Activated T-cell treated with anti-CD3 and anti-CD28 coated beads, Interleukin-2, amount 50 U/mL, for 24 hours (primary cell): ENCODE measurements around the gene CDK5R1.

Experiments used
- DNase-seq: peaks from one replicate; pipeline ENCODE4 v3.0.0-alpha.2; 2020
- H3K27ac Mint-ChIP-seq: 2 replicates; pipeline ENCODE4 v1.8.0; 2020; ENCODE audit warnings: mild to moderate bottlenecking, mixed read lengths
- H3K27me3 Mint-ChIP-seq: 2 replicates; pipeline ENCODE4 v1.8.0; 2020; ENCODE audit warnings: mixed read lengths
- H3K36me3 Mint-ChIP-seq: 2 replicates; pipeline ENCODE4 v1.8.0; 2020; ENCODE audit warnings: low read depth, mixed read lengths
- H3K4me1 Mint-ChIP-seq: 2 replicates; pipeline ENCODE4 v1.8.0; 2020; ENCODE audit warnings: low read depth, mixed read lengths
- H3K4me3 Mint-ChIP-seq: 2 replicates; pipeline ENCODE4 v1.8.0; 2020; ENCODE audit warnings: mild to moderate bottlenecking, moderate library complexity, mixed read lengths
- H3K9me3 Mint-ChIP-seq: 2 replicates; pipeline ENCODE4 v1.8.0; 2020; ENCODE audit warnings: mixed read lengths

CDK5R1 gene

GRCh38 chr17:32460054-32460453, 26.7 kb upstream of the CDK5R1 start:
- H3K4me3 Mint-ChIP-seq = no peak overlapping the region
- H3K36me3 Mint-ChIP-seq = peaks cover 89% of the 10 kb centered on the region
- H3K4me1 Mint-ChIP-seq = peaks cover 47% of the 10 kb centered on the region
- H3K9me3 Mint-ChIP-seq = no peaks in the 10 kb centered on the region
- DNase-seq = no peak
- peak overlapping the region; percentile 74 for H3K27ac Mint-ChIP-seq
- no peaks in the 10 kb centered on the region for H3K27me3 Mint-ChIP-seq

GRCh38 chr17:32461498-32461852, 25.3 kb upstream of the CDK5R1 start:
- no peaks in the 10 kb centered on the region for H3K9me3 Mint-ChIP-seq
- no peak for DNase-seq
- H3K4me3 Mint-ChIP-seq = no peak overlapping the region
- peak overlapping the region; percentile 49 for H3K27ac Mint-ChIP-seq
- peaks cover 46% of the 10 kb centered on the region for H3K4me1 Mint-ChIP-seq
- no peaks in the 10 kb centered on the region for H3K27me3 Mint-ChIP-seq
- H3K36me3 Mint-ChIP-seq = peaks cover 91% of the 10 kb centered on the region

GRCh38 chr17:32461853-32462617, 24.8 kb upstream of the CDK5R1 start:
- Mint-ChIP-seq H3K9me3 (no peaks in the 10 kb centered on the region), H3K4me1 (peaks cover 44% of the 10 kb centered on the region), H3K27me3 (no peaks in the 10 kb centered on the region), H3K4me3 (no peak overlapping the region), H3K27ac (peak overlapping the region; percentile 49), H3K36me3 (peaks cover 92% of the 10 kb centered on the region)
- peak; percentile 58 for DNase-seq

GRCh38 chr17:32463304-32463703, 23.5 kb upstream of the CDK5R1 start:
- Mint-ChIP-seq H3K9me3 (no peaks in the 10 kb centered on the region), H3K27ac (no peak overlapping the region), H3K36me3 (peaks cover 92% of the 10 kb centered on the region), H3K27me3 (no peaks in the 10 kb centered on the region), H3K4me3 (no peak overlapping the region), H3K4me1 (peaks cover 34% of the 10 kb centered on the region)
- DNase-seq = no peak

- Mint-ChIP-seq H3K9me3 (no peaks in the 10 kb centered on the region), H3K4me1 (peaks cover 27% of the 10 kb centered on the region), H3K27me3 (no peaks in the 10 kb centered on the region), H3K27ac (no peak overlapping the region), H3K36me3 (peaks cover 93% of the 10 kb centered on the region), H3K4me3 (no peak overlapping the region)
- DNase-seq = no peak
These were observed 22.4 kb upstream of the CDK5R1 start for GRCh38 chr17:32464374-32464773.

DNA sequence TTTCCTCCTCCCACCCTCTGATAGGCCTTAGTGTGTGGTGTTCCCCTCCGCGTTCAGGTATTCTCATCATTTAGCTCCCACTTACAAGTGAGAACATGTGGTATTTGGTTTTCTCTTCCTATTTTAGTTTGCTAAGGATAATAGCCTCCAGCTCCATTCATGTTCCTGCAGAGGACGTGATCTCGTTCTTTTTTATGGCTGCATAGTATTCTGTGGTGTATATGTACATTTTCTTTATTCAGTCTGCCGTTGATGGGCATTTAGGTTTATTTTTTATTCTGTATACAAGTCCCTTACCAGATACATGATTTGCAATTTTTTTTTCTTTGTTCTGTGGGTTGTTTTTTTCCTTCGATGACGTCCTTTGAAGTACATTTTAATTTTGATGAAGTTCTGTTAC, 18.8 kb upstream of the CDK5R1 start:
- Mint-ChIP-seq H3K27ac (no peak overlapping the region), H3K36me3 (peaks cover 90% of the 10 kb centered on the region), H3K4me3 (no peak overlapping the region), H3K4me1 (peaks cover 5% of the 10 kb centered on the region), H3K27me3 (no peaks in the 10 kb centered on the region), H3K9me3 (no peaks in the 10 kb centered on the region)
- DNase-seq = no peak

DNA sequence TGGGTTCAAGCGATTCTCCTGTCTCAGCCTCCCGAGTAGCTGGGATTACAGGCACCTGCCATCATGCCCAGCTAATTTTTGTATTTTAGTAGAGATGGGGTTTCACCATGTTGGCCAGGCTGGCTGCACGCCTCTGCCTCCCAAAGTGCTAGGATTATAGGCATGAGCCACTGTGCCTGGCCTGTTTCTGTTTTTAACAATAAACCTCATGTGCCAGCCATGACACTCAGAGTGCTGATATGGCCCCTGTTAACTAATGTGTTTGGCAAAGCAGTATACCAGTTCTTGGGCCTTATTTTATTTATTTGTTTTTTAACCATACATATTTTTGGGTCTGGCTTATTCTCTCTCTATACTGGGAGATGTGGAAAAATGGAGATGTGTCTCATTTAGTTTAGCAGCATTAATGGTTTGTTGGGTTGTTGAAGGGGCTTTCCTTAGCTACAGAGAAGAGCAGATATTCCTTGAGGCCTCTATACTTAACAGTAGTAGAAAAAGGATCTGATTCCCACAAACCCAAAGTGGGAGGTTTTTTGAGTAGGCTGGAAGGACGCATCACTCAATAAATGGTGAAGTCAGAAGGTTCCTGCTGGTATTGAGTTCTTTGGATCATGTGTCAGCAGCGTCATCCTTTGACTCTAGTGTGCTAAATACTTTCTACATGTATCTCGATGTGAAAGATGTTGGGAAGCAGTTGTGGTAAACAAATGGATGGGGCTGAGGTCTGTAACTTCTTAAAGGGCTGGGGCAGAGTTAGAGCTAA, 16.2 kb upstream of the CDK5R1 start:
- Mint-ChIP-seq H3K27me3 (no peaks in the 10 kb centered on the region), H3K9me3 (no peaks in the 10 kb centered on the region), H3K36me3 (peaks cover 94% of the 10 kb centered on the region), H3K27ac (peak overlapping the region; percentile 3), H3K4me1 (peaks cover 3% of the 10 kb centered on the region), H3K4me3 (no peak overlapping the region)
- no peak for DNase-seq

- Mint-ChIP-seq H3K27ac (no peak overlapping the region), H3K27me3 (no peaks in the 10 kb centered on the region), H3K4me3 (no peak overlapping the region), H3K4me1 (peaks cover 1% of the 10 kb centered on the region), H3K36me3 (peaks cover 95% of the 10 kb centered on the region), H3K9me3 (no peaks in the 10 kb centered on the region)
- no peak for DNase-seq
These were observed 15.1 kb upstream of the CDK5R1 start for GRCh38 chr17:32471652-32472051.

DNA sequence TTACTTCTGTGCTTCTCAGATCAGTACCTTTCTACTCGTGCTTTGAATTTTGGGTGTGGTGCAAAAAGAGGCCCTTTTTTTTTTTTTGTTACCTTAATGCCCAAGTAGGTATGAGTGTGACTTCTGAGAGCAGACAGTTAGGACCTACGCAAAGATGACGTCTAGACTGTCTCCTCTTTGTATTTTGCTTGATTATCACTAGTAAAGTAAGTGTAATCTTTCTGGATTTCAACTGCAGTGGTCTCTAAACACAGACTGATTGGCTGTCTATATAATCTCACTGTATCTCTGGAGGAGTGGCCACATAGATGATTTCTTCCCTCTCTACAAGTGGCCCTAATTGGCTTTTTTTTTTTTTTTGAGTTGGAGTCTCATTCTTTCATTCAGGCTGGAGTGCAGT, 11.5 kb upstream of the CDK5R1 start:
- H3K9me3 Mint-ChIP-seq = no peaks in the 10 kb centered on the region
- no peaks in the 10 kb centered on the region for H3K4me1 Mint-ChIP-seq
- H3K27me3 Mint-ChIP-seq = no peaks in the 10 kb centered on the region
- DNase-seq = no peak
- H3K4me3 Mint-ChIP-seq = no peak overlapping the region
- H3K36me3 Mint-ChIP-seq = peaks cover 94% of the 10 kb centered on the region
- peak overlapping the region; percentile 68 for H3K27ac Mint-ChIP-seq

DNA sequence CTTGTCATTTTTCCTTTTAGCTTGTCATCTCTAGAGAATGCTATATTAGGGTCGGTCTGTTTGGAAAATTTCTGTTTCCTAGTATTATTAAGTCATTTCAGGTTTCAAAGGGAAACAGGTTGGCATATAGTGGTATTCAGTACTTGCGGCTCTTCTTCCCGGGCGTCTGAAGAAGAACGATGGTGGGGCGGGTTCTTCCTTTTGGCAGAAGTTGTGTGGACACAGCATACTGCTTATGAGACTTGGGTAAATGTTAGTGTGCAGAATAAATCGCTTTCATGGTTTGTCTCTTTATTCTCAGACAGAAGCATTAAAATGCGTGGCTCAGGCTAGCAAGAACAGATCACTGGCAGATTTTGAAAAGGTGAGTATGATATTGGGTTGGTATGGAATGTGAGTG, 9.6 kb upstream of the CDK5R1 start:
- peaks cover 93% of the 10 kb centered on the region for H3K36me3 Mint-ChIP-seq
- no peaks in the 10 kb centered on the region for H3K9me3 Mint-ChIP-seq
- H3K27ac Mint-ChIP-seq = peak overlapping the region; percentile 42

GRCh38 chr17:32479074-32479617, 7.6 kb upstream of the CDK5R1 start:
- Mint-ChIP-seq H3K36me3 (peaks cover 95% of the 10 kb centered on the region), H3K27me3 (no peaks in the 10 kb centered on the region), H3K27ac (peak overlapping the region; percentile 60), H3K4me1 (peaks cover 7% of the 10 kb centered on the region), H3K4me3 (no peak overlapping the region), H3K9me3 (no peaks in the 10 kb centered on the region)
- no peak for DNase-seq

More for the DNA sequence above, 9.6 kb upstream of the CDK5R1 start:
- no peaks in the 10 kb centered on the region for H3K27me3 Mint-ChIP-seq
- no peak overlapping the region for H3K4me3 Mint-ChIP-seq
- peaks cover 3% of the 10 kb centered on the region for H3K4me1 Mint-ChIP-seq
- DNase-seq = no peak

GRCh38 chr17:32481193-32481592, 5.6 kb upstream of the CDK5R1 start:
- Mint-ChIP-seq H3K4me3 (no peak overlapping the region), H3K27ac (peak overlapping the region; percentile 81), H3K9me3 (no peaks in the 10 kb centered on the region), H3K4me1 (peaks cover 11% of the 10 kb centered on the region), H3K27me3 (no peaks in the 10 kb centered on the region), H3K36me3 (peaks cover 81% of the 10 kb centered on the region)
- no peak for DNase-seq

DNA sequence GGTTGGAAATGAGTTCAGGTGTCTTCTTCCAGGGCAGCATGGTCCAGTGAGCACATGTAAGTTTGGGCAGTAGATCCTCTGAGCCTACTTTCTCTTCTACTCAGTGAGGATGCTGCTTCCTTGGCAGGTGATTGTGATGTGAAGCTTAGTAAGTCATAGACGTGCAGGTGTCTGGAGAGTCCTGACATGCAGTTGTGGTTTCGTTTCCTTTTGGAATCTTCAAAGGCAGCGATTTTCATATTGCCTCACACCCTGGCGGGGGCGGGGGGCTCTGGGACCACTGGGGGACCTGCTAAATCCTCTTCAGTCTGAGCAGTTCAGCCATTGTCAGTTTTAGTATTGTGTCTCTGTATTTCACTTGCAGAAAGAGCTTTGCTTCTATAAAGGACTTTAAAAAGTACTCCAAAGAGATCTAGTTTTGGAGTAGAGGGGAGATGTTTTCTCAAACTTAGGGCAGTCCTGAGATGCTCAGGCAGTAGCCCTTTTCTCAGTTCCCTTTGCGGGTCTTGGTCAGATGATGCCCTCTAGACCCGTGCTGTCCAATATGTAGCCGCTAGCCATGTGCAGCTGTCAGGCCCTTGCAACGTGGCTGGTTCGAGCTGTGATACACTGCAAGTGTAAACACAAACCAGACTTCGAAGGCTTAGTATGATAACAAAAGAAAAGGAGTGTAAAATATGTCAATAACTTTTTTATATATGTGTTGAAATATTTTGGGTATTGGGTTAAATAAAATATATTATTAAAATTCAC, 4.0 kb upstream of the CDK5R1 start:
- Mint-ChIP-seq H3K36me3 (peaks cover 70% of the 10 kb centered on the region), H3K4me3 (no peak overlapping the region), H3K9me3 (no peaks in the 10 kb centered on the region), H3K27ac (peak overlapping the region; percentile 81), H3K4me1 (peaks cover 14% of the 10 kb centered on the region), H3K27me3 (no peaks in the 10 kb centered on the region)
- DNase-seq = no peak

GRCh38 chr17:32483451-32484019, 3.3 kb upstream of the CDK5R1 start:
- Mint-ChIP-seq H3K9me3 (no peaks in the 10 kb centered on the region), H3K27ac (peak overlapping the region; percentile 40), H3K4me1 (peaks cover 22% of the 10 kb centered on the region), H3K36me3 (peaks cover 70% of the 10 kb centered on the region), H3K27me3 (no peaks in the 10 kb centered on the region), H3K4me3 (no peak overlapping the region)
- DNase-seq = peak; percentile 53
